ENCODE results near the gene SELP. TPM values are rescaled to one million over a fixed set of nuclear protein-coding genes. Genes with fewer than 3 reads are reported as not detected.

The SELP gene
- total RNA-seq, 1 donor = not detected

DNA sequence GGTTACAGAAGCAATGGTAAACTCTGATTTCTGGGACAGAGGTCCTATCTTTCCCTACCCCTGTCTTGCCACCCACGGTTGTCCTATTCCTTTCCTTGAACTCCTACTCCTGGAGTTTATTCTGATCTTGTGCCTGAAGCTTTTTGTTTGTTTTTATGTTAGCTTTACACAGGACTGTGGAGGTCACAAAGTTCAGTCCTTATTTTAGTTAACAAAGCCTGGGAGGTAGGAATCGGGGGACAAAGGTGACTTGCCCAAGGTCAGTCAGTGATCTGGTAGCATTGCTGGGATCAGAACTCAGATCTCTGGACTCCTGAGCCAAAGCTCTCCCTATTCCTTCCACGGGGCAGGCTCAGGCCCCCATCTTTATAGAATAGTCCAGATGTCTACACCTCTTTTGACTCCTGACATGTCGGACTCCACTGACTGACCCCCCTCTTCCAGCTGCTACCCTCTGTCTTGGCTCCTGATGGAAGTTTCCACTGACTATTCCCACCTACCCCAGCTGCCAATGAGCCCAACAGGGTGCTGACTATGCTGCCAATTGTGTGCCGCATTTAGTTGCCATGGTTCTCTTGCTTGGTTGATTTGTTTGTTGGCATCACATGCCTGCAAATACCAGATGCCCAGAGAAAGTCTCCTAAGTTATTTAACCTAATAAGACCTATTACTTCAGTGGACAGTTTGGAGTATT, 53.5 kb downstream of the SELP start:
- no peak for DNase-seq (ENCODE audit: low read depth)
- TF ChIP-seq, protein P1, sequence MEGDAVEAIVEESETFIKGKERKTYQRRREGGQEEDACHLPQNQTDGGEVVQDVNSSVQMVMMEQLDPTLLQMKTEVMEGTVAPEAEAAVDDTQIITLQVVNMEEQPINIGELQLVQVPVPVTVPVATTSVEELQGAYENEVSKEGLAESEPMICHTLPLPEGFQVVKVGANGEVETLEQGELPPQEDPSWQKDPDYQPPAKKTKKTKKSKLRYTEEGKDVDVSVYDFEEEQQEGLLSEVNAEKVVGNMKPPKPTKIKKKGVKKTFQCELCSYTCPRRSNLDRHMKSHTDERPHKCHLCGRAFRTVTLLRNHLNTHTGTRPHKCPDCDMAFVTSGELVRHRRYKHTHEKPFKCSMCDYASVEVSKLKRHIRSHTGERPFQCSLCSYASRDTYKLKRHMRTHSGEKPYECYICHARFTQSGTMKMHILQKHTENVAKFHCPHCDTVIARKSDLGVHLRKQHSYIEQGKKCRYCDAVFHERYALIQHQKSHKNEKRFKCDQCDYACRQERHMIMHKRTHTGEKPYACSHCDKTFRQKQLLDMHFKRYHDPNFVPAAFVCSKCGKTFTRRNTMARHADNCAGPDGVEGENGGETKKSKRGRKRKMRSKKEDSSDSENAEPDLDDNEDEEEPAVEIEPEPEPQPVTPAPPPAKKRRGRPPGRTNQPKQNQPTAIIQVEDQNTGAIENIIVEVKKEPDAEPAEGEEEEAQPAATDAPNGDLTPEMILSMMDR (IDR thresholded peaks at IDR 0.05; ENCODE audit: insufficient read depth, low read depth, low read length) = no peak
- H3K4me3 ChIP-seq (ENCODE audit: low read depth, low read length) = no peak overlapping the region

DNA sequence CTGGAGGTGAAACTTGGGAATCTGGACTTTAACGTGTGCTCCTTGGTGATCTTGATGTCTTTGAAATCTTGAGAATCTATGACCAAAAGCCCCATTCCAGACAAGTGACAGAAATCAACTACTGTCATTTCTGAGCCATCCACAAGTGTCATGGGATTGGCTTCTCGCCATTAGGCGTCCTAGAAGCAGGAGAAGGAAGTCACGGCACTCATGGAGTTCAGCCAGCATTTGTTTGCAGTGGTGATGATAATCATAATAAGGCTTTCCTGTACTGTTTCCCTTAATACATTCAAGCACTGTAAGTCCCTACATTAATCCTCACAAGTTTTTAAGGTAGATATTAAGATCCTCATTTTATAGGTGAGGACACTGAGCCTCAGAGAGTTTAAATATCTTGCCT, 55.6 kb downstream of the SELP start:
- no peak for DNase-seq (ENCODE audit: low read depth)
- no peak overlapping the region for H3K4me3 ChIP-seq (ENCODE audit: low read depth, low read length)
- TF ChIP-seq, protein P1 (IDR thresholded peaks at IDR 0.05; ENCODE audit: insufficient read depth, low read depth, low read length) = no peak

DNA sequence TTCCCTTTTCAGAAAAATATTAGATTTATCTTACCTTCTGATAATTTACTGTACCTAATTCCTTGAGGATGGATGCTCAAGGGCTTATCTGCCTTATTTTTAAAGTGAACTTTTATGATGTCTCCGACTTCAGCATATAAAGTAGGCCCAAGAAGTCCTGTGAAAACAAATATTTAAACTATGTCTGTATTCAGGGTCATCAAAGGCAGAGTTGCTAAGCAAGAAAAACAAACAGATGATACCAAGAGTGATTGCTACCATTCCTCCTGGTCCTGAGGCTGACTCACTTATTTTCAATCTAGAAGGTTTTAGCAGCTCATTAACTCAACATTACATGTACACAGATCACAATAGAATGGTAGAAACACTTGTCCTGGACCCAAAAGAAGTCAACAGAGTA, 57.7 kb downstream of the SELP start:
- peak; percentile 9 for DNase-seq (ENCODE audit: low read depth)

DNA sequence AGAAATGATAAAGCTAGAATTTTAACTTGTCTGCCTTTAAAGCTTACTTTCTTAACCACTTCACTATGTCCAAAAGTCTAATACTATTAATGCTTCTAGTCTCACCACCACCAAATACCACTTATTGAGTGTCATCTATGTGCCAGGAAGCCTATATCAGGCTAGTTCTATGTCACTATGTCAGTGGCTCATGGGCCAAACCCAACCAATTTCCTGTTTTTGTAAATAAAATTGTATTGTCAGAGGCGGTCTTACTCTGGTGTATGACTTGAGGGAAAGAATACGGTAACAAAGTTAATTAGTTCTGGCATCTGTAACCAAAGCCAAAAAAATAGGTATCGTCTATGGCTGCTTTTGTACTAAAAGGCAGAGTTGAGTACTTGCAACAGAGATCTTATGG, 58.5 kb downstream of the SELP start:
- H3K4me3 ChIP-seq (ENCODE audit: low read depth, low read length) = no peak overlapping the region
- no peak for DNase-seq (ENCODE audit: low read depth)
- TF ChIP-seq, protein P1 (IDR thresholded peaks at IDR 0.05; ENCODE audit: insufficient read depth, low read depth, low read length) = no peak

More for the DNA sequence above, 57.7 kb downstream of the SELP start:
- TF ChIP-seq, protein P1 (IDR thresholded peaks at IDR 0.05; ENCODE audit: insufficient read depth, low read depth, low read length) = no peak
- no peak overlapping the region for H3K4me3 ChIP-seq (ENCODE audit: low read depth, low read length)

DNA sequence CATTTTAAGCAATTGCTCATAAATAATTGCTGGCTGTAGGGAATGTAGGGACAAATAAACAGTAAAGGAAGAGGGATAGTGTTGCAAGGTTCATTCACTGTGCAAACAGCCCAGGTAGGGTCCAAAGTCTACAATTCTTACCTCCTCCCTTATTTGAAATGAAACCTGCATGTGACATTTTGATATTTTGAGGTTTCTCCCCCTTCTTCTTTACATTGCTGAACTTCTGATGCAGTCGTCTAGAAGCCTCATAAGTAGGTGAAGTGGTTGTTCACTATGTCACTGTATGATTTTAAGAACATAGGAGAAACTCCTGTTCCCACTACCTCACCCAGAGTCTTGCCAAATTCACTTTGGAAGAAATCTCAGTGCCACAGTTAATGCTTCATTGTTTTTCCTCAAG, 59.8 kb downstream of the SELP start:
- TF ChIP-seq, protein P1 (IDR thresholded peaks at IDR 0.05; ENCODE audit: insufficient read depth, low read depth, low read length) = no peak
- H3K4me3 ChIP-seq (ENCODE audit: low read depth, low read length) = no peak overlapping the region
- DNase-seq (ENCODE audit: low read depth) = no peak

DNA sequence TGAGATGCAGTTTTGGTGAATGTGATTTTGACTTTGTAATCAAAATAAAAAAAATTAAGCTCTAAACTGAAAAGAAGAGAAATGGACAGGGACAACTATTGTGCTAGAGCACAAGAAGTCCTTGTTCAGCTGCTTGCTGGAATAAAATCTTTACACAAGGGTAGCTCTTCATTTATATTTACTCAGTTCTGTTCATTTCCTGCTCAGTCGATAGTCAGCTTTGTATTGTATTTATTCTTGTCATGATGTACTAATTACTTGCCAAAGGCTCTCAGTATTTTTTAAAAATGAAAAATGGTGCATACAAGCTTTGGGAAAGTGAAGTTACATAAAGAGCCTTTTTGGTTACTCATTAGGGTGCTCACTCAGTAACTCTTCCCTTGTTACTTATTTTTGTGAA, 61.4 kb downstream of the SELP start:
- H3K4me3 ChIP-seq (ENCODE audit: low read depth, low read length) = no peak overlapping the region
- no peak for DNase-seq (ENCODE audit: low read depth)
- TF ChIP-seq, protein P1 (IDR thresholded peaks at IDR 0.05; ENCODE audit: insufficient read depth, low read depth, low read length) = no peak
